Measurements from ENCODE around the gene MRM2. TPM values are rescaled to one million over a fixed set of nuclear protein-coding genes. Genes with fewer than 3 reads are reported as not detected.

Gene MRM2
- total and polyA plus RNA-seq, 10 of the 15 experiments (the other 5 are each of a cell fraction or from before 2014, with no cell fraction given), result 43.2 to 128 (median 71.4) TPM

DNA sequence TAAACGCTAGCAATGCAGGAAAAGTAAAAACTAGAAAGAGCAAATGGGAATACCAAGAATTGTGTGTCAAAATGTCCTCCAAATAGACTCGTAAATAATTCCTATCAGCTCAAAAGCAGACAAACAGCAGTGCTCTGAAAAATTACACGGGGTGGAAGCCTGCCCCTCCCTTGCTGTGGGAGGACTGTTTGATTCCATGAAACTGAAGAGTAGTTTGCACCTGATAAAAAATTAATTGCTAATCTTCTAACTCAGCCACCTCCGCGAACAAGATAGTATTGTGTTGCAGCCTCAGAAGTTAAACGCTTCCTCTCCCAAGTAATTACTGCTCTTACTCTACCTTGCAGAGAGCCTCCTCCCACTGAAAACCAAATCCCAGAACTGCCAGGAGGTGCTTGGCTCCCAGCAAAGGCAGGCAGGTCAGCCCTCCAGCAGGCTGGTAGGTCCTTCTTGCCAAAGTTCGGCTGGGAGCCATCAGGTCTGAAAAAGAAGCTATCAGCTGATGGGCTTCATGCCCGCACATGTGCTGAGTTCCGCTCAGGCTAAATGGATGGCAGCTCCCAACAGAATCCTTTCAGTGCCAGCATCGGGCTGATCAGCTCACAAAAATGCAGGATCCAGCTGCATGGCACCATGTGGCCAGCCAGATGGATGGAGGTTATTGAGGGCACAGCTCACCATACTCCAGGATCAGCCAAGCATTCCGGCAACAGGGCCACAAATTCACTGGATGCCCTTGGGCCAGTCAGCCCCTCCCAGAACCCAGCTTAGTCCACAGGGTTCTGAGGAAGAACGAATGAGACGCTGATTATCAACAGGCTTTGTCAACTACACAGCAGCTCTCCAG is 46.4 kb downstream of the MRM2 start (continued):
- TF ChIP-seq, protein P1, sequence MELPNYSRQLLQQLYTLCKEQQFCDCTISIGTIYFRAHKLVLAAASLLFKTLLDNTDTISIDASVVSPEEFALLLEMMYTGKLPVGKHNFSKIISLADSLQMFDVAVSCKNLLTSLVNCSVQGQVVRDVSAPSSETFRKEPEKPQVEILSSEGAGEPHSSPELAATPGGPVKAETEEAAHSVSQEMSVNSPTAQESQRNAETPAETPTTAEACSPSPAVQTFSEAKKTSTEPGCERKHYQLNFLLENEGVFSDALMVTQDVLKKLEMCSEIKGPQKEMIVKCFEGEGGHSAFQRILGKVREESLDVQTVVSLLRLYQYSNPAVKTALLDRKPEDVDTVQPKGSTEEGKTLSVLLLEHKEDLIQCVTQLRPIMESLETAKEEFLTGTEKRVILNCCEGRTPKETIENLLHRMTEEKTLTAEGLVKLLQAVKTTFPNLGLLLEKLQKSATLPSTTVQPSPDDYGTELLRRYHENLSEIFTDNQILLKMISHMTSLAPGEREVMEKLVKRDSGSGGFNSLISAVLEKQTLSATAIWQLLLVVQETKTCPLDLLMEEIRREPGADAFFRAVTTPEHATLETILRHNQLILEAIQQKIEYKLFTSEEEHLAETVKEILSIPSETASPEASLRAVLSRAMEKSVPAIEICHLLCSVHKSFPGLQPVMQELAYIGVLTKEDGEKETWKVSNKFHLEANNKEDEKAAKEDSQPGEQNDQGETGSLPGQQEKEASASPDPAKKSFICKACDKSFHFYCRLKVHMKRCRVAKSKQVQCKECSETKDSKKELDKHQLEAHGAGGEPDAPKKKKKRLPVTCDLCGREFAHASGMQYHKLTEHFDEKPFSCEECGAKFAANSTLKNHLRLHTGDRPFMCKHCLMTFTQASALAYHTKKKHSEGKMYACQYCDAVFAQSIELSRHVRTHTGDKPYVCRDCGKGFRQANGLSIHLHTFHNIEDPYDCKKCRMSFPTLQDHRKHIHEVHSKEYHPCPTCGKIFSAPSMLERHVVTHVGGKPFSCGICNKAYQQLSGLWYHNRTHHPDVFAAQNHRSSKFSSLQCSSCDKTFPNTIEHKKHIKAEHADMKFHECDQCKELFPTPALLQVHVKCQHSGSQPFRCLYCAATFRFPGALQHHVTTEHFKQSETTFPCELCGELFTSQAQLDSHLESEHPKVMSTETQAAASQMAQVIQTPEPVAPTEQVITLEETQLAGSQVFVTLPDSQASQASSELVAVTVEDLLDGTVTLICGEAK (IDR thresholded peaks at IDR 0.05; ENCODE audit: borderline replicate concordance), result no peak
- TF ChIP-seq MYC (IDR thresholded peaks at IDR 0.05; ENCODE audit: insufficient read depth, insufficient read length, insufficient replicate concordance, low read length, severe bottlenecking), result no peak
- TF ChIP-seq ETV6 (conservative IDR thresholded peaks at IDR 0.05 in 1 of 2, IDR thresholded peaks at IDR 0.05 in 1 of 2; ENCODE audit: borderline replicate concordance in 1 of 2, low read depth in 1 of 2), result no peak
- no peak for TF ChIP-seq JUNB (IDR thresholded peaks at IDR 0.05)
- no peak for TF ChIP-seq ZNF622 (IDR thresholded peaks at IDR 0.05)
- no peak for TF ChIP-seq LARP7 (IDR thresholded peaks at IDR 0.05)
- TF ChIP-seq WRNIP1 (IDR thresholded peaks at IDR 0.05; ENCODE audit: borderline replicate concordance, low read depth, low read length), result no peak
- TF ChIP-seq RUNX3 (IDR thresholded peaks at IDR 0.05; ENCODE audit: low read length), result no peak
- no peak for TF ChIP-seq MTA3 (IDR thresholded peaks at IDR 0.05; ENCODE audit: borderline replicate concordance, low read length)
- TF ChIP-seq, protein P2, sequence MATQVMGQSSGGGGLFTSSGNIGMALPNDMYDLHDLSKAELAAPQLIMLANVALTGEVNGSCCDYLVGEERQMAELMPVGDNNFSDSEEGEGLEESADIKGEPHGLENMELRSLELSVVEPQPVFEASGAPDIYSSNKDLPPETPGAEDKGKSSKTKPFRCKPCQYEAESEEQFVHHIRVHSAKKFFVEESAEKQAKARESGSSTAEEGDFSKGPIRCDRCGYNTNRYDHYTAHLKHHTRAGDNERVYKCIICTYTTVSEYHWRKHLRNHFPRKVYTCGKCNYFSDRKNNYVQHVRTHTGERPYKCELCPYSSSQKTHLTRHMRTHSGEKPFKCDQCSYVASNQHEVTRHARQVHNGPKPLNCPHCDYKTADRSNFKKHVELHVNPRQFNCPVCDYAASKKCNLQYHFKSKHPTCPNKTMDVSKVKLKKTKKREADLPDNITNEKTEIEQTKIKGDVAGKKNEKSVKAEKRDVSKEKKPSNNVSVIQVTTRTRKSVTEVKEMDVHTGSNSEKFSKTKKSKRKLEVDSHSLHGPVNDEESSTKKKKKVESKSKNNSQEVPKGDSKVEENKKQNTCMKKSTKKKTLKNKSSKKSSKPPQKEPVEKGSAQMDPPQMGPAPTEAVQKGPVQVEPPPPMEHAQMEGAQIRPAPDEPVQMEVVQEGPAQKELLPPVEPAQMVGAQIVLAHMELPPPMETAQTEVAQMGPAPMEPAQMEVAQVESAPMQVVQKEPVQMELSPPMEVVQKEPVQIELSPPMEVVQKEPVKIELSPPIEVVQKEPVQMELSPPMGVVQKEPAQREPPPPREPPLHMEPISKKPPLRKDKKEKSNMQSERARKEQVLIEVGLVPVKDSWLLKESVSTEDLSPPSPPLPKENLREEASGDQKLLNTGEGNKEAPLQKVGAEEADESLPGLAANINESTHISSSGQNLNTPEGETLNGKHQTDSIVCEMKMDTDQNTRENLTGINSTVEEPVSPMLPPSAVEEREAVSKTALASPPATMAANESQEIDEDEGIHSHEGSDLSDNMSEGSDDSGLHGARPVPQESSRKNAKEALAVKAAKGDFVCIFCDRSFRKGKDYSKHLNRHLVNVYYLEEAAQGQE (IDR thresholded peaks at IDR 0.05; ENCODE audit: low read depth, low read length), result no peak
- TF ChIP-seq, protein P3, sequence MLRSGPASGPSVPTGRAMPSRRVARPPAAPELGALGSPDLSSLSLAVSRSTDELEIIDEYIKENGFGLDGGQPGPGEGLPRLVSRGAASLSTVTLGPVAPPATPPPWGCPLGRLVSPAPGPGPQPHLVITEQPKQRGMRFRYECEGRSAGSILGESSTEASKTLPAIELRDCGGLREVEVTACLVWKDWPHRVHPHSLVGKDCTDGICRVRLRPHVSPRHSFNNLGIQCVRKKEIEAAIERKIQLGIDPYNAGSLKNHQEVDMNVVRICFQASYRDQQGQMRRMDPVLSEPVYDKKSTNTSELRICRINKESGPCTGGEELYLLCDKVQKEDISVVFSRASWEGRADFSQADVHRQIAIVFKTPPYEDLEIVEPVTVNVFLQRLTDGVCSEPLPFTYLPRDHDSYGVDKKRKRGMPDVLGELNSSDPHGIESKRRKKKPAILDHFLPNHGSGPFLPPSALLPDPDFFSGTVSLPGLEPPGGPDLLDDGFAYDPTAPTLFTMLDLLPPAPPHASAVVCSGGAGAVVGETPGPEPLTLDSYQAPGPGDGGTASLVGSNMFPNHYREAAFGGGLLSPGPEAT (IDR thresholded peaks at IDR 0.05; ENCODE audit: low read depth), result no peak
